ENCODE data around the gene FAM114A1. TPM values are rescaled to one million over a fixed set of nuclear protein-coding genes. Genes with fewer than 3 reads are reported as not detected.

The FAM114A1 gene
- total and polyA plus RNA-seq, 7 donors: 5.6 to 20.0 (median 15.4) TPM

- no peaks in the 10 kb centered on the region for H3K27me3 ChIP-seq (ENCODE audit: insufficient read depth in 3 of 3, low read length in 2 of 3)
- no peak for ATAC-seq
- TF ChIP-seq CTCF (IDR thresholded peaks at IDR 0.05): no peak
- H3K4me1 ChIP-seq: no peaks in the 10 kb centered on the region
- no peaks in the 10 kb centered on the region for H3K9me3 ChIP-seq
- H3K36me3 ChIP-seq (ENCODE audit: insufficient read depth in 1 of 2, low read depth in 1 of 2): peaks cover 16 to 35% of the 10 kb centered on the region in 2 donors
- intact Hi-C loops (cut with DNase I): loop anchor here (1.0 to 5.0 kb wide), 2 partner anchors 233 to 235 kb away; no protein-coding TSS in a partner anchor
- no peak overlapping the region for H3K4me3 ChIP-seq
- H3K27ac ChIP-seq: no peak overlapping the region
- 90 to 96% (median 94%) methylated on average over 5 of the region's 5 CpGs for WGBS, 3 donors
- no peak for DNase-seq
These were observed 34.6 kb downstream of the FAM114A1 start for GRCh38 chr4:38902221-38902620.

GRCh38 chr4:38902695-38903094, 35.1 kb downstream of the FAM114A1 start:
- H3K27ac ChIP-seq: no peak overlapping the region
- H3K27me3 ChIP-seq (ENCODE audit: insufficient read depth in 3 of 3, low read length in 2 of 3): no peaks in the 10 kb centered on the region
- H3K9me3 ChIP-seq: no peaks in the 10 kb centered on the region
- no peak for DNase-seq
- intact Hi-C loops (cut with DNase I): loop anchor here (1.0 to 5.0 kb wide), 2 partner anchors 233 to 235 kb away; no protein-coding TSS in a partner anchor
- peak; percentile 50 for TF ChIP-seq CTCF (IDR thresholded peaks at IDR 0.05)
- peaks cover 17 to 40% of the 10 kb centered on the region in 2 donors for H3K36me3 ChIP-seq (ENCODE audit: insufficient read depth in 1 of 2, low read depth in 1 of 2)
- no peaks in the 10 kb centered on the region for H3K4me1 ChIP-seq
- peak in 3 of 4 donors; percentile 60 to 85 (median 69) for ATAC-seq
- H3K4me3 ChIP-seq: no peak overlapping the region

- 79 to 82% (median 81%) methylated on average over 10 of the region's 10 CpGs for WGBS, 3 donors
- no peak for ATAC-seq
- intact Hi-C loops (cut with DNase I): loop anchor here in 1 of 2 donors (5.0 kb wide), 1 partner anchor 233 kb away; no protein-coding TSS in a partner anchor
These were observed 36.6 kb downstream of the FAM114A1 start for GRCh38 chr4:38904090-38904666.

GRCh38 chr4:38904682-38905081, 37.1 kb downstream of the FAM114A1 start:
- no peaks in the 10 kb centered on the region for H3K27me3 ChIP-seq (ENCODE audit: insufficient read depth in 3 of 3, low read length in 2 of 3)
- WGBS, 3 donors: 94 to 99% (median 95%) methylated on average over 3 of the region's 3 CpGs
- H3K4me3 ChIP-seq: no peak overlapping the region
- no peaks in the 10 kb centered on the region for H3K4me1 ChIP-seq
- no peak overlapping the region for H3K27ac ChIP-seq
- no peaks in the 10 kb centered on the region for H3K9me3 ChIP-seq
- intact Hi-C loops (cut with DNase I): loop anchor here in 1 of 2 donors (5.0 kb wide), 1 partner anchor 233 kb away; no protein-coding TSS in a partner anchor
- no peak for DNase-seq
- ATAC-seq: no peak
- H3K36me3 ChIP-seq (ENCODE audit: insufficient read depth in 1 of 2, low read depth in 1 of 2): peaks cover 20 to 53% of the 10 kb centered on the region in 2 donors
- no peak for TF ChIP-seq CTCF (IDR thresholded peaks at IDR 0.05)

More at GRCh38 chr4:38904090-38904666, 36.6 kb downstream of the FAM114A1 start:
- Histone ChIP-seq H3K4me1 (no peaks in the 10 kb centered on the region), H3K27ac (no peak overlapping the region), H3K36me3 (ENCODE audit: insufficient read depth in 1 of 2, low read depth in 1 of 2) (peaks cover 17 to 53% of the 10 kb centered on the region in 2 donors), H3K4me3 (no peak overlapping the region), H3K27me3 (ENCODE audit: insufficient read depth in 3 of 3, low read length in 2 of 3) (no peaks in the 10 kb centered on the region), H3K9me3 (no peaks in the 10 kb centered on the region)
- TF ChIP-seq CTCF (IDR thresholded peaks at IDR 0.05): no peak
- DNase-seq: no peak
